Ureter (tissue), 1 donor: Measurements from ENCODE around the gene NKIRAS2. TPM values are rescaled to one million over a fixed set of nuclear protein-coding genes. Genes with fewer than 3 reads are reported as not detected.

Experiments used
- DNase-seq: peaks from one replicate; pipeline ENCODE4 v3.0.0-alpha.2; 2020; ENCODE audit warnings: low spot score
- total RNA-seq: library from RNA; stranded (reverse); gene quantifications from one replicate; pipeline ENCODE4 v1.2.4, GENCODE V29; 2023
- donor health status: DM: yes; HTN: yes; CAD: no.

The NKIRAS2 gene
- total RNA-seq, 1 donor from 2014 or later = 20.8 TPM

- DNase-seq = no peak
Measured at GRCh38 chr17:42055027-42055426, 35.1 kb downstream of the NKIRAS2 start.

- DNase-seq = no peak
Measured at GRCh38 chr17:42055496-42055895, 35.6 kb downstream of the NKIRAS2 start.

DNA sequence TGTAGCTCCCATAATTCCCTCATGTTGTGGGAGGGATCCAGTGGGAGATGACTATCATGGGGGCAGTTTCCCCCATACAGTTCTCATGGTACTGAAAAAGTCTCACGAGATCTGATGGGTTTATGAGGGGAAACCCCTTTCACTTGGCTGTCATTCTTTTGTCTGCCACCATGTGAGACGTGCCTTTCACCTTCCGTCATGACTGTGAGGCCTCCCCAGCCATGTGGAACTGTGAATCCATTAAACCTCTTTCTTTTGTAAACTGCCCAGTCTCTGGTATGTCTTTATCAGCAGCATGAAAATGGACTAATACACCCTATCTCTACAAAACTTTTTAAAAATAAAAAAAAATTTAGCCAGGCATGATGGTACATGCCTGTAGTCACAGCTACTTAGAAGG, 36.7 kb downstream of the NKIRAS2 start:
- no peak for DNase-seq

DNA sequence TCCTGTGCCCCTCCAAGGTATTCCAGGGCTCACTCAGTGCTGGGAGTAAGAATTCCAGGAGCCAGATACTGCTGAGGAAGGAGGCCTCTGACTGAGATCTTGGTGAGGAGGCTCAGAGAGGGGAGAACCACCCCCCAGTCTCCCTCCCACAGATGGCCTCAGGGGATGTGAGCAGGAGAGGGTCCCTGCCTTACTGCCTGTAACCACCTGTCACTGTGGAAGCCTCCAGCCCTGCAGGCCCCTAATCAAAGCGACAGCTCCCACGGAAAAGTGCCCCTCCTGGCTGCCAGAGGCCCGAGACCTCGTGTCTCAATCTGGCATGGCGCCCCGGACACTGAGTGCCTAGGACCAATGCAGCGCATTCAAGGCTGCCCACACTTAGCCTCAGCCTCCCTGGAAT, 38.2 kb downstream of the NKIRAS2 start:
- no peak for DNase-seq

DNA sequence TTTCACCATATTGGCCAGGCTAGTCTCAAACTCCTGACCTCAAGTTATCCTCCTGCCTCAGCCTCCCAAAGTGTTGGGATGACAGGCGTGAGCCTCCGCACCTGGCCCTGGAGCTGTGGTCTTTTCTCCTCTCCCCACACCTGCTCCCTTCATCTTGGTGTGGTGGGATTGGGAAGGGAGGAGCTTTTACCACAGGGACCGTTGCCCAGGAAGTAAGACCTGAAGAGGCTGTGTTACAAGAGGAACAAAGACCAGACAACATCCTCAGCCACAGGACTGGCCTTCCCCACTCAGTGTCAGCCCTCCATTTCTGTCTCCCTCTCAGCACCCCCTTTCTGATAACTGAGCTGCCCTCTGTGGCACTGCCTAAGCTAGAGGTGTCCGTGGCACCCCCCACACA, 39.9 kb downstream of the NKIRAS2 start:
- no peak for DNase-seq

GRCh38 chr17:42060231-42060630, 40.3 kb downstream of the NKIRAS2 start:
- DNase-seq = no peak

DNA sequence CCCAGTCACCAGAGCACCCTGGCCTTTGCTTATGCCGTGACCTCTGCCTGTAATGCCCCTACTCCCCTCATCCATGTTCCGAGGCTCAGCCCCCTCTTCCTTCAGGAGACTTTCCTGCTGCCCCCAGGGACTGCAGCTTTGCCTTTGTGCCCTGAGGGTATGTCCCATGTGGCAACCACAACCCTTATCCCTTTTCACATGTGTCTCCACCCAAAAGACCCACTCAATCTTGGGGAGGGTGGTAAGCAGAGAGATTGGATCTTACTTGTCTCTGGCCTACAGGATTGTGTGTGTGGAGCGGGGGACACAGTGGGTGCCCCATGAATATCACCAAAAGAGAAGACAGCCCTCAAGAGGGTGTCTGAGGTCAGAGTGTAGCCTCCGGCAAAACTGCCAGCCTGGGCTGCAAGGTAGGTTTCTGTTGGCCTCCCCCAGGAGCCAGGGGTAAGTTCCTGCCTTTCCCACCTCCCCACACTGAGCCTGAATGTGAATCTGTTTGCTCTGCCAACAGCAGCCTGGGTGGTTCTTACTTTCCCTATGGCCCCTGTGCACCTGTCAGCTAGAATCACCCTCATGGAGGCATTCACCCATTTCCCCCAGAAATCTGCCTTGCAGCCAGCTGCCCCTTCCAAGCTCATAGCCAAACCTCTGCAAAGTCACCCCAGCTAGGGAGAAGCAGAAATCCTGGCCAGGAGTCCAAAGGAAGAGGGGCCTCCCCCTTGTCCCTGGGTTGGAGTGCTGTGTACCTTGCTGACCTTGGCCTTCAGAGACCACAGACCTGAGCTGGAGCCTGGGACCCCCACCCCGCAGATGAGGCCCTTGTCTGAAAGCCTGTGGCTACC, 42.0 kb downstream of the NKIRAS2 start:
- no peak for DNase-seq

DNA sequence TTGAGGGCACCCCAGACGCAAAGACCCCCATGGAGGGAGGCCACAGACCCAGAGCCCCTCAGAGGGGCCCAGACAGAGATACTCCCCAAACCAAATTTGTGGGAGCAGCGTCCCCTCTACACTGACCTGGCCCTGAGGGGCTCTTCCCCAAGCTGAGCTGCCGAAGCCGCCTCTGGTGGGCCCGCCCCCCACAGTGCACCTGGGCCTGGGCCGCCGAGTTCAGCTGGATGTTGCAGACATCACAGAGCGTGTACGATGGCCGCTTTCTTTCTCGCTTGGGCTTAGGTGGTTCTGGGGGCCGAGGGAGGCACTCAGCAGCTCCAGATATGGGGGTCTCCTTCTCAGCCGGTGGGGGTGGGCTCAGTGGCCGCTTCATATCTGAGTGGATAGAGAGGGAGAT, 42.8 kb downstream of the NKIRAS2 start:
- DNase-seq = no peak

DNA sequence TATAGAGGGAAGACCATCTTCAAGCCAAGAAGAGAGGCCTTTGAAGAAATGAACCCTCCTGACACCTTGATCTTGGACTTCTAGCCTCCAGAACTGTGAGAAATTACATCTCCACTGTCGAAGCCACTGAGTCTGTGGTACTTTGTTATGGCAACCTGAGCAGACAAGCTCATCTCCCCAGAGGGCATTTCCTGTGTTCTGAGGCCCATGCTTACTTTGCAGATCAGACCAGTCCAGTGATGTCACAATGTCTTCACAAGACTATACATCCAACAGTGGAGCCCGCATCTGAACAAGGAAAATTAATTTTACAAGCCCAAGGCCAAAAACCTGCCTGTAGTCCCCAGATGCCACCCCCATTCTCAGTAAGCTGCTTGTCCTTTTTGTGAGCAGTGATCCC, 45.3 kb downstream of the NKIRAS2 start:
- DNase-seq = no peak

DNA sequence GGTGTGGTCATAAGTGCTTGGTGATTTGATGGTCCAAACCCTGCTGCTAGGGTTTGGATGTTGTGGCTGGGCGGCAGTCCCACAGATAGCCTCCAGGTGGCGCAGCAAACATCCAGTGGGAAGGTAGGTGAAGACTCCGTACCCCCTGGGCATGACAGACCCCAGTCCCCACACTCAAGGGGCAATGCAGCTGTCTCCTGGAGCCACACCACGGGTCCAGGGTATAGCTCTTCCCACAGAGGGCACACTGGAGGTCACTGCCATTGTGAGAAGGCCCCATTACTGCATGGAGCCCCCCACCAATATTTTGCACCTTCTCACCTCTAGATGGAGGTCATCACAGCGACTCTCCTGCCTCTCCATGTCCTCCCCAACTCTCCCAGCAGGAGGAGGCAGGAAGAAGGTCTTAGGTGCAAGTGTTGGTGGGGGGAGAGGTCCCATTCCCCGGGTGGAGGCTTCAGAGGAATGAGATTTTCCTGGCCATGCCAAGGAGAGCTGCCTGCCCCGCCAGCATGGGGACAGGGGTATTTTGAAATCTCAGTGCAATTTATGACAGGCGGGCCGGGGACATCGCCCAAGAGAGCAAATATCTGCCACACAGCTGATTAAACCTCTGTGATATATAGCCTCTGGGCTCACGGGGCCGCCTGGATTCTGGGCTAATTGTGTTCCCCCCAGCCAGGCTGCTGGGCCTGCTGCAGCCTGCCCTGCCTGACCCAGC, 47.6 kb downstream of the NKIRAS2 start:
- peak; percentile 73 for DNase-seq

DNA sequence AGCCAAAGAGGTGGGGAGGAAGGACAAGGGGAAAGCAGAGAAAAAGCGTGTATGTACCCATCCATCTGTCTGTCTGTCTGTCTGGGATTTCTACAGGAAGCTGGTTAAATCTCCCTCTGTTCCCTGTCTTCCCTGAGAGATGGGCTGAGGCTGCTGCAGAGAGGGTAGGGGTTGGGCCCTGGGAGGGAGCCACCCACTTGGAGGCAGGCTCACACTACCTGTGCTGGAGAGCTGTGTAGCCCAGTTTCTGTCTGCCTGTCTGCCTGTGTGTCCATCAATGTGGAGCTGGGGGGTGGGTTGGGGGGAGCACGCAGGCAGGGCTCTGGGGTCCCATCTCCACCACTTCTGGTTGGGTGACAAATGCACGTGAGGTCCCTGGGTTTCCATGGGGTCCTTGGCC, 49.1 kb downstream of the NKIRAS2 start:
- DNase-seq = no peak

DNA sequence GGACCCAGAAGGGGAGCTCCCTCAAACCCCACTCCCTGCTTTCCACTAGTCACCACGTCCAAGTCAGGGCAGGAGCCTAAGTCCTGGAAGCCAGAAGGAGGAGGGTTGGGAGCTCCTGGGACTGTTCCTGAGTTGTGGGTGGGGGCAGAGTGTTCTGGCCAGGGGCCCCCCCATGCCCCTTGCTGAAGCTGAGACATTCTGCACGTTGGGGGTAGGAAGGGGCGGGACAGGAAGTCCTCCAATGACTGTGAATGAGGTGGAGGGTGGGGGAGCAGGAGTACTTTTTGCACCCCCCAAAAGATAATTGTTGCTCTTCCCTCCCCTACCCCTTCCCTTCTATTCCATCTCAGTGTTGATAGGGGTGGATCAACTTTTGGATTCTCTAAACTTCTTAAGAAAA, 51.9 kb downstream of the NKIRAS2 start:
- no peak for DNase-seq

DNA sequence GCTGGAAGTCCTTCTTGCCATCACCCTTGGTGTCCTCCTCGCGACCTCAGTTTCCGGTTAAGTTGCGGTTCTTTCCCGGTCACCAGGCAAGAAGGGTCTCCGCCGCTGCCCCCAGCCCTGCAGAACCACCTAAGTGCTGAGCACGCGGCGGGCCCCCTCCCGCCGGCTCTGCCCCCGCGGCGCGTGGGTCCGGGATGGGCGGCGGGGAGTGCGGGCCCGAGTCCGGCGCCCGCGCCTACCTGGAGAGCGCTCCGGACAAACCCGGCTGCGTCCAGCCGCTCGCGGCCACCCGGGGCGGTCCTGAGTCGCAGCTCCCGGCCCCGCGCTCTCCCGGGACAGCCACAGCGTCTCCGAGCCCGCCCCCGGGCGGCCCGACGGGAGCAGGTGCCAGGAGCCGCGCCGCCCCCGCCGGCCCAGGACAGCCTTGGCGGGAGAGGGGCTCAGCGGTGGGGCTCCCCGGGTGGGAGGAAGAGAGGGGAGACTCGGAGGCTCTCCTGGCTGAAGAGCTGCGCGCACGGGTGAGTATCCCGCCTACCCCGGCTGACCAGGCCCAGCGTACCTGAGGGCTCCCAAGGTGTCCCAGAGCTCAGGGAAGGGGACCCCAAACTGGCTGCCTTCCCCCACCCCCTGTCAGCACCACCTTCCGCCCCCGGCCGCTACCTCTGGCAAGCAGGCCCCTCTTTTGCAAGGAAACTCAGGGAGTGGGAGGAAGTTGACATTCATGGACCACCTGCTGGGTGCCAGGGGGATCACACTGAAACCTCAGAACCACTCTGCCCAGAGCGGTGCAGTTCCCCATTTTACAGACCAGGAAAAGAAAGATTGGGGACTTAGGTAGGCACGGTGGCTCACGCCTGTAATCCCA, 52.7 kb downstream of the NKIRAS2 start:
- no peak for DNase-seq

Other genes with a start within 250 kb of the NKIRAS2 start
- 277 TPM for gene JUP, start 233.4 kb upstream of the NKIRAS2 start, total RNA-seq
- 7.8 TPM for gene P3H4, start 208.1 kb upstream of the NKIRAS2 start, total RNA-seq
- 42.0 TPM for gene FKBP10, start 207.1 kb upstream of the NKIRAS2 start, total RNA-seq
- 36.3 TPM for gene NT5C3B, start 183.9 kb upstream of the NKIRAS2 start, total RNA-seq
- gene KLHL10, start 182.3 kb upstream of the NKIRAS2 start, total RNA-seq = 0.44 TPM
- 15.6 TPM for gene KLHL11, start 154.7 kb upstream of the NKIRAS2 start, total RNA-seq
- gene ACLY, start 101.1 kb upstream of the NKIRAS2 start, total RNA-seq = 94.2 TPM
- gene ODAD4, start 89.5 kb upstream of the NKIRAS2 start, total RNA-seq = 0.75 TPM
- gene CNP, start 53.3 kb upstream of the NKIRAS2 start, total RNA-seq = 45.7 TPM
- gene DNAJC7, start 2.7 kb upstream of the NKIRAS2 start, total RNA-seq = 111 TPM
- gene C17orf113, start 30.5 kb downstream of the NKIRAS2 start, total RNA-seq = 1.9 TPM
- gene ZNF385C, start 78.4 kb downstream of the NKIRAS2 start, total RNA-seq = 1.2 TPM
- gene DHX58, start 92.6 kb downstream of the NKIRAS2 start, total RNA-seq = 31.3 TPM
- 62.8 TPM for gene KAT2A, start 101.3 kb downstream of the NKIRAS2 start, total RNA-seq
- not detected for gene HSPB9, start 102.7 kb downstream of the NKIRAS2 start, total RNA-seq
- gene RAB5C, start 134.9 kb downstream of the NKIRAS2 start, total RNA-seq = 120 TPM
- 0.99 TPM for gene KCNH4, start 161.1 kb downstream of the NKIRAS2 start, total RNA-seq
- not detected for gene HCRT, start 165.4 kb downstream of the NKIRAS2 start, total RNA-seq
- 26.2 TPM for gene GHDC, start 174.4 kb downstream of the NKIRAS2 start, total RNA-seq